Prostate gland (tissue), 2 donors: ENCODE results near the gene SMIM35.

Experiments used
- CTCF ChIP-seq, 4 experiments: fragments of 200-600 bp in 2 of 4; fragments of 450-650 bp in 2 of 4; sonication (generic) in 2 of 4; IDR thresholded peaks; 1 replicate in 3 of 4; 2 replicates in 1 of 4; pipeline ENCODE4 v1.5.1; 2016 to 2019; ENCODE audit warnings: antibody characterized with exemption in 4 of 4, mild to moderate bottlenecking in 2 of 4, moderate library complexity in 2 of 4
- POLR2A ChIP-seq: fragments of 450-650 bp; IDR thresholded peaks from one replicate; pipeline ENCODE4 v1.6.1; 2016; ENCODE audit warnings: antibody characterized with exemption, mild to moderate bottlenecking
- POLR2AphosphoS5 ChIP-seq: sonication (generic); formaldehyde crosslinking; IDR thresholded peaks from one replicate; pipeline ENCODE4 v1.6.1; 2017; ENCODE audit warnings: antibody characterized with exemption

GRCh38 chr11:117977029-117977428 is 109.7 kb downstream of the SMIM35 start:
- TF ChIP-seq CTCF (IDR thresholded peaks at IDR 0.05) (no peak), POLR2A (no peak), POLR2AphosphoS5 (no peak)
